Stimulated activated CD8-positive, alpha-beta memory T cell treated with anti-CD3 and anti-CD28 coated beads, Interleukin-7, amount 100 ng/mL, for 4 hours (primary cell): Measurements from ENCODE around the gene IKBIP.
A peak's percentile ranks its signal among the peaks of the same experiment; 100 is the strongest.
"Not testable (repeated sequence)": the region's sequence is repeated elsewhere in the genome, so short reads cannot be mapped to it uniquely, and the experiment has no call there.

ENCODE experiments used
- DNase-seq, 2 donors: peaks; one replicate each; pipeline ENCODE4 v3.0.0-alpha.2; 2020; ENCODE audit warnings: low read depth in 2 of 2

Gene IKBIP

DNA sequence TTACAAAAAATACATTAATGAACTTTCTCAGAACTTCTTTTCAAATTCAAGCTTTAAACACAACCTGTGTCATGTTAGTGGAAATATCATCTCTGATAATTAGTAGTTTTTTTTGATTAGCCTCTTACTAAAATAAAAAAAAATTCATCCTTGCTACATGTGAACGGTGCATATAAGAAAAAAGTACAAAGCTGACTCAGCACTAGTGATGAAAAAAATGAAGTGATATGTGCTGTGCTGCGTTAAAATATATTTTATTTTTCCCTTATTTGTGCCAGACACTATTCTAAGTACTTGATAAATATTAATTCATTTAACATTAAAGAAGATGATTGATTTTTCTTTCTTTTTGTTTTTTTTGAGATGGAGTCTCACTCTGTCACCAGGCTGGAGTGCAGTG is 7.5 kb downstream of the IKBIP start:
- no peak for DNase-seq

DNA sequence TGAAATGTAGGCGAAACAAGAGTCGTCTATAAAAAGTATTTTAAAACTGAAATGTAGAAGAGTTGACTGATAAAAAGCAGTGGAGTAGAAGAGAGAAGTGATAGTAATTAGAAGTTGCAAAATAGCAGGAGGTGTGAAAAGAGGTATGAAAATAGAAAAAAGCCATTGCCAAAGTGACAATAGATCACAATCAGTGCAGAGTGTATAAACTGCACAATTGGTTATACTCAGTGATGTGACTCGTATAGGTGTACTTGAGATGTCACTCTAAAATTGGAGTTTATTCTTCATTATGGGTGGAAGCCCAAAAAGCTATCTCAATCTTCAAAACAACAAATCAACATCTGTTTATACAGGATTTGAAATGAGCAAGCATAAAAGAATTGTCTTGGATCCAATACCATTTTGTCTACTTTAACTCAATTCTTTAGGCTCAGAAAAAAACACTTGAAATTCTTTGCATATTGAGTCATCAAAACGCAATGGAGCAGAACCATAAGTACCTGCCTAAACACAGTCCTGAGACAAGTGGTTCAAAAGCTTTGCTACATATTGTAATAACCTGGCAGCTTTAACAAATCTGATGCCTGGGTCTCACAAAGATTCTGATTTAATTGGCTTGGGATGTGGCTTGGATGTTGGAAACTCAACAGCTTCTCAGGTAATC is 8.8 kb downstream of the IKBIP start:
- no peak for DNase-seq

DNA sequence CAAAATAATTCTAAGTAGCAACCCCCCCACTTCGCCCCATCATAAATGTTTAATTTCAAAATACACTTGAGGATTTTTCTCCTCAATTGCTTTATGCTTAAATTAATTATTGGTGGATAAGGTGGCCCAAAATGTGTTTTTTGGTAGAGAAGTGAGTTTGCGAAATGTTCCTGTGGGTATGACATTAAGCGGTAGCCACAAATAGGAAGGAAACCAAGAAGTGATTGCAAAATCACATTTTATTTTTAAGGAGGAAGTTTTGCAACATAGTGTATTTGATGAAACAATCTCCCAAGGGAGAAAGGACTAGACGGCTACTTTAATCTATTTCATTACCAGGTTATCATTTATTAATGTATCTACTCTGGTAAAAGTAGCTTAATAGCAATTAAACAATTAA is 25.6 kb downstream of the IKBIP start:
- DNase-seq: no peak

DNA sequence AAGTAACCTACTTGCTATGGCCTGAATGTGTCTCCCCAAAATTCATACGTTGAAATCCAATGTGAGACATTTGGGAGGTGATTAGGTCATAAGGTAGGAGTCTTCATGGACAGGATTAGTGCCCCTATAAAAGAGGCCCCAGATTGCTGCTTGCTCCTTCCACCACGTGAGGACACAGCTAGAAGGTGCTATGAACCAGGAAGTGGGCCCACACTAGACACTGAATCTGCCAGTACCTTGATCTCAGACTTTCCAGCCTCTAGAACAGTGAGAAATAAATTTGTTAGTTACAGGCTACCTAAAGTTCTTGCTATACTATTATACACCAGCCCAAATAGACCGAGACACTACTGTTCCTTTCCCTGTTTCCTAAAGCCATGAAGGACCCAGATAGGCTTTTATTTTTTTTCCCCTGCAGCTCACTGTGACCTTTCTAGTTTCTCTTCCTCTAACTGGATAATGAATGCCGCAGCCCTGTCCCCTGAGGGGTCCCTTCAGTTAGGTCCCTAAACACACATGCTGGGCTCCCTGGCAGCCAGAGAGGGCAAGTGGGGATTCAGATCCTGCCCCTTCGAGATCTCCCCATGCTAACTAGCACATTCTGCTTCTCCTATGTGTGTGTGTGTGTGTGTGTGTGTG is 31.8 kb downstream of the IKBIP start:
- DNase-seq: no peak

DNA sequence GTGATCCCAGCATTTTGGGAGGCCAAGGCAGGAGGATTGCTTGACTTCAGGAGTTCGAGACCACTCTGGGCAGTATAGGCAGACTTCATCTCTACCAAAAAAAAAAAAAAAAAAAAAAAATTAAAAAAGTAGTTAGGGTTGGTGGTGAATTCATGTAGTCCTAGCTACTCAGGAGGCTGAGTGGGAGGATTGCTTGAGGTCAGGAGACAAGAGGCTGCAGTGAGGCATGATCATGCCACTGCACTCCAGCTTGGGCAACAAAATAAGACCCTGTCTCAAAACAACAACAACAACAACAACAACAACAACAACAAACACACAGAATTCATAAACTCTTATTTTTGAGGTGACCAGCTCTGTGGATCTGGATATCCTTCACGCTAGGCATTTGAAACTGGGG is 34.0 kb downstream of the IKBIP start:
- DNase-seq: no peak

DNA sequence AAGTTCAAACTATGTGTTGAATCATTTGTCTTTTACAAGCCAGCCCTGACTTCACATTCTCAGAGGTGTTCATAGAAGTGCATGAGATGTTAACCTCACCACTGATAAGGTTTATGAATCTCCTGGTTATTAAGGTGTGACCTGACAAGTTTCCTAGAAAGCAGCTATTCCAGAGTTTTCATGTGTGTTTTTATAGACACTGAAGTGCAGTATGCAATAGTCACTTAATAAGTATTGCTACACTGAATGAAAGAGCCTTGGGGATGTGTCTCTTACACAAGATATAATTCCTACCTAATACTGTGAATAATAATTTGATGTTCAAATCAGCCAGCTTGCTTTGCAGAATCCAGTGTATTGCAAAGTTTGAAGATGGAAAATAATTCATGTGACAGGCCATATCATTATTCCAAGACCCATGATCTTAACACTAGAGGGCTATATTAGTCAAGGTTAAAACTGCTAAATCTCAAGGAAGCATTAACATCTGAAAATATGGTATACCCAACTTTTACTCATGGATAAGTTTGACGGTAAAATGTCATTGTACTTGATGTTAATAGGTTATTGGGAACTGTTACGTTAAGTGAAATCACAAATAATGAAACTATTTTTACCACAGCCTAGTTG is 38.1 kb downstream of the IKBIP start:
- DNase-seq: no peak

DNA sequence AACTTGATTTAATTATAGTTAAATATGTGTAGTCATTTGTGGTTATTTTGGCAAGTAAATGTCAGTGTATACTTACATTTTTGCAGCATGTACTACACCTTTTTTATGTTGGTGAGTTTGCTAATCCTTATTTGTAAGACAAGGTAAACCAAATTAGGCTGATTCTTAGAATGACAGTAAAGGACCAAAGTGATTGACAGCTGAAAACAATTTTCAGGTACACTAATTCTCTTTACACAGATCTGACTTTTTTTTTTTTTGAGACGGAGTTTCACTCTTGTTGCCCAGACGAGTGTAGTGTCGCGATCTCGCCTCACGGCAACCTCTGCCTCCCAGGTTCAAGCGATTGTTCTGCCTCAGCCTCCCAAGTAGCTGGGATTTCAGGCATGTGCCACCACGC is 42.7 kb downstream of the IKBIP start:
- DNase-seq: no peak

DNA sequence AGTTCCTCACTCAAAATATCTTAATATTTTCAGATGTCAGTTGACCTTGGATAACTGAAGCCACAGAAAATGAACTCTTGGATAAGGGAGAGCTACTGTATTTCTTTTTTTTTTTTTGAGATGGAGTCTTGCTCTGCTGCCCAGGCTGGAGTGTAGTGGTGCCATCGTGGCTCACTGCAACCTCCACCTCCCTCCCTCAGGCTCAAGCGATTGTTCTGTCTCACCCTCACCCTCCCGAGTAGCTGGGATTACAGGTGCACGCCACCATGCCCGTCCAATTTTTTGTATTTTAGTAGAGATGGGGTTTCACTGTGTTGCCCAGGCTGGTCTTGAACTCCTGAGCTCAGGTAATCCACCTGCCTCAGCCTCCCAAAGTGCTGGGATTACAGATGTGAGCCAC is 47.3 kb downstream of the IKBIP start:
- not testable (repeated sequence) for DNase-seq

DNA sequence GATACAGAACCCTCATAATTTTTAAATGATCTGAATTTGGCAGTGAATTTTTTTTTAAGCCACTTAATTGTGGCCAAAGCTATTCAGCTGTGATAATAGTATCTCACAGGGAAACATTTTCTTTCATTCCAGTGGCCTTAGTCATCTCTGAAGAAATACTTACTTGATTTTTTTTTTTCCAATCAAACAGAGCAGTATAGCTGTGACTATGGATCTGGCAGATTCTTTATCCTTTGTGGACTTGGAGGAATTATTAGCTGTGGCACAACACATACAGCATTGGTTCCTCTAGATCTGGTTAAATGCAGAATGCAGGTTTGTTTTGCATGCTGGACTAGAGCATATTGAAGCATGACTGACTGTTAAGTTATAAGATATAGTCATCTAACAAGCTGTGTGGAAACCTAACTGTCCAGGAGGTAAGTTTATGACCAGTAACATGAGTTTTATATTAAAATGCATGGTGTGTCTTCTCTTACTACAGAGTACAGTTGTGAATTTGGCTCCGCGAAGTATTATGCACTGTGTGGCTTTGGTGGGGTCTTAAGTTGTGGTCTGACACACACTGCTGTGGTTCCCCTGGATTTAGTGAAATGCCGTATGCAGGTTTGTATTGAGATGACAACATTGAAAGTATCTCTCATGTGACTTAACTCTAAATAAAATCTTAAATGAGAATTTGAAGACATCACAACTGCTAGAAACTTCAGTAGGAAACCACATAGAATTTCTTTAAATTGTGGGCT is 49.2 kb downstream of the IKBIP start:
- DNase-seq: no peak

DNA sequence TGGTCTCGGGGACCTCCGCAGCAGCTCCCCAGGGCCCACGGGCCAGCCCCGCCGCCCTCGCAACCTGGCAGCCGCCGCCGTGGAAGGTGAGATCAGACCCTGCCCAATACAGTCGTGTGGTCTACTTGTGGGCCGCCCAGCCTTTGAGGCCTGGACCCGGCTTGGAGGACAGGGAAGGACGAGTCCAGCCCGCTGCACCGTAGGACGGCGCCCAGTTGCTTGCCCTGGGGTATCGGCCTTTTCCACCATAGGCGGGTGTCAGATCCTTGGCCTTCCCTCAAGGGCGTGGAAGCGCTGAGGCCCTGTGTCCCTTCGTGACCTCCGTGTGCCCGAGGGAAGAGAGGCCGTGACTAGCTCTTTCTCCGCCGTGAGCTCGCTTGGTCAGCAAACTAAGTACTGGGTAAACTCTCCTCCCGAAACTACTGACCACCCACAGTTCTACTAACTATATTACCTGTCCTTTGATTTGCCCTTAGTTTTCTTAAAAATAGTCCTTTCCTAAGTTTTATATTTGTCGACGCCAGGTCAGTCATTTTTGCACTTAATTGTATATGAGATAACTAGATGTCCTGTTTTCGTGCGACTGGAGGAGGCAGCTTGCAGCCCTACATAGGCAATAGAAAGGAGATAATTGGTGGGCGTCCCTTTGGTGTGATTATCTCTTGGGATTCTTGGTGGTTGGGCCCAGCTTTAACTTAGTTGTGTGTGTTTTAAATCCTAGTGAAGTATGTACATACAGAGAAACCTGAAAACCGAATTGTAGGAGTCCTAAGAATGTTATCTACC is 50.3 kb downstream of the IKBIP start:
- no peak for DNase-seq

DNA sequence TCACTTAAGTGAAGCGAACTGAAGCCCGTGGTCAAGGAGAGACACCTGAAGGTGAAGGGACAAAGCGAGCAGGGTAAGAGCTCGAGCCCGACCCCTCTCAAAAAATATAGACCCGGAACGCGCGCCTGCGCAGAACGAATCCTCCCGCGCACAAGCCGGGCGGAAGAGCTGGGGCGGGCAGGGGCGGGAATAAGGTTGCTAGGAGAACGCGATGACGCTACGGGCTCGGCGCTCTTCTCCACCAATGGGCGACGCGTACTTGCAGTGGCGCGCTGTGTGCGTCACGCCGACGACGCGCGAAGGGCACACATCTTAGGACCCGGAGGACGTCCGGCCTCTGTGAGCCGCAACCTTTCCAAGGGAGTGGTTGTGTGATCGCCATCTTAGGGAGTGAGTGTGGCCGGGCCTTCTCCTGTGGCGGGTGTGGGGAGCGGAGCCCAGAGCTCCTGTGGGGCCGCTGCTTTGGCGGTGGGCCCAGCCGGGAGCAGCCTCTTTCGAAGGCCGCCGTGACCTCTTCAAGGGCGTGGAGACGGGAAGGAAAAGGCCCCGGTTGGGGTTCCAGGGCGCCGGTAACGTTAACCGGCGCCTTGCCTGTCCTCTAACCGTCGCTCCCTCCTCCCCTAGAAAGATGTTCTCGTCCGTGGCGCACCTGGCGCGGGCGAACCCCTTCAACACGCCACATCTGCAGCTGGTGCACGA is 51.1 kb downstream of the IKBIP start, which contains the start of gene SLC25A3:
Gene SLC25A3 (plus strand): TSS at position 336 of the 699 bp plus-strand sequence. CDS start 293 bp downstream, at position 629.
- peak; percentile 84 to 92 for DNase-seq

DNA sequence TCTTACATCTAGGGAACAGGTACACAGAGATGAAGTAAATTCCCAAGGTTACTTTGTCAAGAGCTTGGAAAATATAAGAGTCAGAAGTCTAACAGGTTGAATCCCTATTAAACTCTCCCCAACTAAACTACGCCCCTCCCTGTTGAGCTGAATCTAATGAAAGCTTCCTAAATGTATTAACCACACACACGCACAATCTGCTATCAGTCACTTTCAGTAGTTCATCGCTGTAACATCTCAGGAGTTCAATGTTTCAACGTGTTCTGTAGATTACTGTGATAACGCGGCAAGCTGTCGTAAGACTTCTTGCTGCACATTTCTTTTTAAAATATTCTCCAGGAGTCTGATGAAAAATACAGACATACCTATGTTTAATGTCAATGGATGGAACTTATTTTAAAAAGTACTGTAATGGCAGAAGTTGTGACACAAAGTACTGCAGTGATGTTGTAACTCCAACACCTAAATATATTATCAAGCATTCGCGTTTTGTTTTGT is 51.7 kb downstream of the IKBIP start:
- no peak for DNase-seq

DNA sequence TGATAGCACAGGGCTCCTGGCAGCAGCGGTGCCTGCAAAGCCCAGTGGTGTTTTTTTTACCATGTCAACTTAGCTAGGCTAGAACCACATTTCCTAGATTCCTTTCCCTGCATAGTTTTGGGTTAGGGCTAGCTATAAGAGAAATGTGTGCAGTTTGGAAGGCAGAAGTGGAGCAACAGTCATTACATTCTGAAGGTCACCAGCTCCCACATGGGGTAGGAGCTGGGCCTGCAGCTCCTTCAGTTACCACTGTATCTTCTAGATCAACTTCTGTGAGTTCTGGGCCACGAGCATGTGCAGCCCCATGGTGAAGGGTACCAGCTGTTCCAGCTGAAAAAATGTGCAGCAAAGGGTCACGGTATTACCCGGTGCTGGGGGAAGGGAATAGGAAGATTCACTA is 53.4 kb downstream of the IKBIP start:
- DNase-seq: no peak

DNA sequence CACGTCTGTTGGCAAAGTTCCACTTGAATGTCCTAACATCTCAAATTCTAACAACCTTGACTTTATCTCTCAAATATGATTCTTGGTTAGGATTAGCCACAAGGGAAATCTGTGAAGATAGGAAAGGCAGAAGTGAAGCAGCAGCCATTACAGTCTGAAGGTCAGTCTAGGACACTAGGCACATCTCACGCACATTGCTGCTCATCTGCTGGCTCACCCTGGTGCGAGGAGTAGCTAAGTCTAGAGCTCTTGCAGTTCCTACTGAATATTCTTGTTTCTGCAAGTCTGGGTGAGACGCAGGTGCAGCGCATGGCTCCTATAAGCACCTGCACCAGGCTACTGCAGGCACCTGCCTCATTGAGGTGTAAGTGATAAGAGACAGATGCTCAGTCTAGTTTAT is 57.5 kb downstream of the IKBIP start:
- DNase-seq: no peak

DNA sequence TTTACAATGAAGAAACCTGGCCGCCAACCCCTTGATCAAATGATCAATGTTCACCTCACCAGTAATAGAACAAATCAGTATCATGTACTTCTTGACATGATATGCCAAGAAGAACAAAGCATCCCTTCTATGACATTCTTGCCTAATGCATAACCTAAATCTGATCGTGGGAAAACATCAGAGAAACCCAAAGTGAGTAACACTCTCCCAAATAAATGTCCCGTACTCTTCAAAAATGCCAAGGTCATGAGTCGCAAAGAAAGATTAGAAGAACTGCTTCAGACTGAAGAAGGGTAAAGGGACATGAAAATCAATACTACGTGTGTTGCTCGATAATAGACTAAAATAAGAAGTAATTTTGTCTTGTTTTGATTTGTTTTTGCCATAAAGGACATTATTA is 62.5 kb downstream of the IKBIP start:
- no peak for DNase-seq

DNA sequence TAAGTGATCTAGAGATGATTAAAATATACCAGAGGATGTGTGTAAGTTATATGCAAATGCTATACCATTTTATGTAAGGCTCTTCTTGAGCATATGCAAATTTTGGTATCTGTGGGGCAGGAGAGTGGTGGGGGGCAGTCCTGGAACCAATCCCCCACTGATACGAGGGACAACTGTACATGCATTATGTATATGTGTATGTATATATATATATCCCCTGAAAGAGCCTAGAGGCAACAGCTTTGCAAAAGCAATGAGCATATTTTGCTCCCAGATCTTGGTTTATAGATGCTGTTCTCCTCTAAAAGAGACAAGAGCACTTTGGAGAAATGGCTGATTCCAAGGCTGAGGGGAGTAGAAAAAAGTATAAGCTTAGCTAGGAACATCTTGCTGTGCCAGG is 63.5 kb downstream of the IKBIP start:
- no peak for DNase-seq

DNA sequence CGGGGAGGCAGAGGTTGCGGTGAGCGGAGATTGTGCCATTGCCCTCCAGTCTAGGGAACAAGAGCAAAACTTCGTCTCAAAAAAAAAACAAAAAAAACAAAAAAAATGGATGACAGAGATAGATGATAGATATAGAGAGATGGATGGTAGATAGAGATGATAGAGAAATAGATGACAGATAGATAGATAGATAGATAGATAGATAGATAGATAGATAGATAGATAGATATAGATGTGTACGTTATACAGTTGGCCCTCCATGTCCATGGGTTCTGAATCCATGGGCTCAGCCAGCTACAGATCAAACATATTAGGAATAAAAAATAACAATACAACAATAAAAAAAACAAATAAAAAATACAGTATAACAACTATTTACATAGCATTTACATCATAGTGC is 63.9 kb downstream of the IKBIP start:
- no peak for DNase-seq

DNA sequence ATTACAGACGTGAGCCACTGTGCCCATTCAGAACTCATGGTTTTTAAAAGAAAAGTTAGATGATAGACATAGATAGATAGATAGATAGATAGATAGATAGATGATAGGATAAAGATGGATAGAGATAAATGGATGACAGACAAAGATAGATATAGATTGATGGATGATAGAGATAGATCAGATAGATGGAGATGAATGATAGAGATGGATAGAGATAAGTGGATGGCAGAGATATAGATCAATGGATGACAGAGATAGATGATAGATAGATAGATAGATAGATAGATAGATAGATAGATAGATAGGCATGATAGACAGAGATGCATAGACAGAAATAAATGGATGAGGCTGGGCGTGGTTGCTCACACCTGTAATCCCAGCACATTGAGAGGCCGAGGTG is 64.8 kb downstream of the IKBIP start:
- DNase-seq: no peak

DNA sequence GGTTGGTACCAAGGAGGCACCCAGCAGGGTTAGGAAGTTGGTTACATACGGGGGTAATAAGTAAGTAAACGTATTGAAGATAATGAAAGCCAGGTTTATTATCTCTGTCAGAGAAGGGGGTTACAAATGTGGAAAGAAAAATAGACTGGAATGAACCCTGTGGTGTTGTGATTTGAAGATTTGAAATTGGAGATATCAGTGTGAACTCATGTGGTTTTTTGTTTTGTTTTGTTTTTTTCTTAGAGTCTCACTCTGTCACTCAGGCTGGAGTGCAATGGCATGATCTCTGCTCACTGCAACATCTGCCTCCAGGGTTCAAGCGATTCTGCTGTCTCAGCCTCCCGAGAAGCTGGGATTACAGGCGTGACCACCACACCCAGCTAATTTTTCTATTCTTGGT is 65.2 kb downstream of the IKBIP start:
- no peak for DNase-seq

DNA sequence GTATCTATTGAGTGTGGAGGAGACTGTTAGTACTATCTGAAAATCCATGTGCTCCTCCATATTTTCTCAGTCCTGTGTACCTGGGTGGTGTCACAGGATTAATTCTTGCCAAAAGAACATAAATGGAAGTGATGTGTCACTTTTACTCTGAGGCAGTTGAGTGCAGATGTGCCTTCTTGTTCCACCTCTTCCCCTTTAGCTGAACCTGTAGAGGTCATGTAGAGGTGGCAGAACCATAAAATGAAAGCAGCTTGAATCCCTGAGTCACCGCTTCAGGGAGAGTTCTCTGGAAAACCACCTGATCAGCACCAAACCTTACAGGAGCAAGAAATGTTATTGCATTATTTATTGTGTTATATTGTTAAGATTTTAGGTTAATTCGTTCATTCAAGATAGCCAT is 65.8 kb downstream of the IKBIP start:
- DNase-seq: no peak

DNA sequence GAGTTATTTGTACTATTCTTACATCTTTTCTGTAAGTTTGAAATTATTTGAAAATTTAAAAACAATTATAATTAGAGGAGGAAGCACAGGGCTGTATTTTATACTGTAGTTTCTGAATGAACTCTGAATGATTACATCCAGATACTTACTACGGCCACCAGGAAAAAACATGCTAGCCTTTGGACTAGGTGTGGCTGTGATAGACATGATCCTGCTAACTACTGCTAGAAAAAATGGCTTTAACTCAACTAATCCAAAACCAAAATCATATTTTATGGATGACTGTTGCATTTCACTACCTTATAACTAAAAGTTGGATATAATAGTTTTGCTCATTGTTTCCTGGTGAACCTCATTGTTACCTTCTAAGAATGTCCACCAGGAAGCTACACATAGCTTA is 66.2 kb downstream of the IKBIP start:
- no peak for DNase-seq
